ENCODE results near the gene ARID1B. TPM values are rescaled to one million over a fixed set of nuclear protein-coding genes. Genes with fewer than 3 reads are reported as not detected.

Gene ARID1B
- total and polyA plus RNA-seq, 4 donors, result 7.0 to 49.0 (median 24.2) TPM

DNA sequence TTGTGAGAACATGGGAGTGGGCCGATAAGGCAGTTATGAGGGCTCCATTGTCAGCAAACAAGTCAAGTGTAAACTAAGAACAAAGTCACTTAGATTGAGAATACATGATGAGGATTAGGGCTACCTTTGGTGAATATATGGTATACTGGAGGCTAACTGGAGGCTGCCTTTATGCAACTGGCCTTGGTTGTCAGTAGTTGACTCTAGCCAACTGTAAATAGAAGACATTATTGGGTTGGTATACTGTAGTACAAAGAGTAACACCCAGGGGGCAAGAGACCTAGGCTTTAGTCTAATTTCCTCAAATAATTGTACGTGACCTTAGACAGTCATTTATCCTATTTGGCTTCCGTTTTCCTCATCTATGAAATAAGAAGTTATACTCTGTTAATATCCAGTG is 235.2 kb downstream of the ARID1B start:
- no peak overlapping the region for H3K4me3 ChIP-seq (ENCODE audit: low read depth in 1 of 3, low read length in 3 of 3)
- 95% methylated on average over 3 of the region's 3 CpGs for WGBS
- peaks cover 1 to 8% (median 4%) of the 10 kb centered on the region in 4 donors for H3K4me1 ChIP-seq (ENCODE audit: control insufficient read depth in 4 of 4, insufficient read depth in 4 of 4, low read length in 3 of 4)
- no peak for DNase-seq (ENCODE audit: low spot score)
- H3K27ac ChIP-seq (ENCODE audit: low read depth in 1 of 2, low read length in 2 of 2), result no peak overlapping the region
- H3K9ac ChIP-seq (ENCODE audit: low read depth in 1 of 2, low read length in 2 of 2), result no peak overlapping the region
- TF ChIP-seq RAD21 (IDR thresholded peaks at IDR 0.05), result no peak
- TF ChIP-seq, protein P1, sequence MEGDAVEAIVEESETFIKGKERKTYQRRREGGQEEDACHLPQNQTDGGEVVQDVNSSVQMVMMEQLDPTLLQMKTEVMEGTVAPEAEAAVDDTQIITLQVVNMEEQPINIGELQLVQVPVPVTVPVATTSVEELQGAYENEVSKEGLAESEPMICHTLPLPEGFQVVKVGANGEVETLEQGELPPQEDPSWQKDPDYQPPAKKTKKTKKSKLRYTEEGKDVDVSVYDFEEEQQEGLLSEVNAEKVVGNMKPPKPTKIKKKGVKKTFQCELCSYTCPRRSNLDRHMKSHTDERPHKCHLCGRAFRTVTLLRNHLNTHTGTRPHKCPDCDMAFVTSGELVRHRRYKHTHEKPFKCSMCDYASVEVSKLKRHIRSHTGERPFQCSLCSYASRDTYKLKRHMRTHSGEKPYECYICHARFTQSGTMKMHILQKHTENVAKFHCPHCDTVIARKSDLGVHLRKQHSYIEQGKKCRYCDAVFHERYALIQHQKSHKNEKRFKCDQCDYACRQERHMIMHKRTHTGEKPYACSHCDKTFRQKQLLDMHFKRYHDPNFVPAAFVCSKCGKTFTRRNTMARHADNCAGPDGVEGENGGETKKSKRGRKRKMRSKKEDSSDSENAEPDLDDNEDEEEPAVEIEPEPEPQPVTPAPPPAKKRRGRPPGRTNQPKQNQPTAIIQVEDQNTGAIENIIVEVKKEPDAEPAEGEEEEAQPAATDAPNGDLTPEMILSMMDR (IDR thresholded peaks at IDR 0.05; ENCODE audit: low read depth, low read length, missing input control), result no peak
- TF ChIP-seq, protein P2, sequence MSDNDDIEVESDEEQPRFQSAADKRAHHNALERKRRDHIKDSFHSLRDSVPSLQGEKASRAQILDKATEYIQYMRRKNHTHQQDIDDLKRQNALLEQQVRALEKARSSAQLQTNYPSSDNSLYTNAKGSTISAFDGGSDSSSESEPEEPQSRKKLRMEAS (IDR thresholded peaks at IDR 0.05), result no peak
- TF ChIP-seq GABPA (IDR thresholded peaks at IDR 0.05 in 1 of 2, conservative IDR thresholded peaks at IDR 0.05 in 1 of 2), result no peak
- TF ChIP-seq, protein P3, sequence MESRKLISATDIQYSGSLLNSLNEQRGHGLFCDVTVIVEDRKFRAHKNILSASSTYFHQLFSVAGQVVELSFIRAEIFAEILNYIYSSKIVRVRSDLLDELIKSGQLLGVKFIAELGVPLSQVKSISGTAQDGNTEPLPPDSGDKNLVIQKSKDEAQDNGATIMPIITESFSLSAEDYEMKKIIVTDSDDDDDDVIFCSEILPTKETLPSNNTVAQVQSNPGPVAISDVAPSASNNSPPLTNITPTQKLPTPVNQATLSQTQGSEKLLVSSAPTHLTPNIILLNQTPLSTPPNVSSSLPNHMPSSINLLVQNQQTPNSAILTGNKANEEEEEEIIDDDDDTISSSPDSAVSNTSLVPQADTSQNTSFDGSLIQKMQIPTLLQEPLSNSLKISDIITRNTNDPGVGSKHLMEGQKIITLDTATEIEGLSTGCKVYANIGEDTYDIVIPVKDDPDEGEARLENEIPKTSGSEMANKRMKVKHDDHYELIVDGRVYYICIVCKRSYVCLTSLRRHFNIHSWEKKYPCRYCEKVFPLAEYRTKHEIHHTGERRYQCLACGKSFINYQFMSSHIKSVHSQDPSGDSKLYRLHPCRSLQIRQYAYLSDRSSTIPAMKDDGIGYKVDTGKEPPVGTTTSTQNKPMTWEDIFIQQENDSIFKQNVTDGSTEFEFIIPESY (IDR thresholded peaks at IDR 0.05), result no peak
- TF ChIP-seq FOXA2 (IDR thresholded peaks at IDR 0.05), result no peak
- TF ChIP-seq, protein P4, sequence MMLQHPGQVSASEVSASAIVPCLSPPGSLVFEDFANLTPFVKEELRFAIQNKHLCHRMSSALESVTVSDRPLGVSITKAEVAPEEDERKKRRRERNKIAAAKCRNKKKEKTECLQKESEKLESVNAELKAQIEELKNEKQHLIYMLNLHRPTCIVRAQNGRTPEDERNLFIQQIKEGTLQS (IDR thresholded peaks at IDR 0.05), result no peak
- no peak for TF ChIP-seq SP1 (IDR thresholded peaks at IDR 0.05)
- TF ChIP-seq JUND (IDR thresholded peaks at IDR 0.05), result no peak
- no peak for TF ChIP-seq NR2F2 (IDR thresholded peaks at IDR 0.05)
- H3K27me3 ChIP-seq (ENCODE audit: control insufficient read depth in 4 of 4, insufficient read depth in 4 of 4, low read length in 3 of 4), result no peaks in the 10 kb centered on the region
- H3K36me3 ChIP-seq (ENCODE audit: control insufficient read depth in 4 of 4, insufficient read depth in 3 of 4, low read depth in 1 of 4, low read length in 3 of 4), result no peaks in the 10 kb centered on the region
- H3K9me3 ChIP-seq (ENCODE audit: control insufficient read depth in 4 of 4, low read length in 3 of 4), result no peaks in the 10 kb centered on the region

DNA sequence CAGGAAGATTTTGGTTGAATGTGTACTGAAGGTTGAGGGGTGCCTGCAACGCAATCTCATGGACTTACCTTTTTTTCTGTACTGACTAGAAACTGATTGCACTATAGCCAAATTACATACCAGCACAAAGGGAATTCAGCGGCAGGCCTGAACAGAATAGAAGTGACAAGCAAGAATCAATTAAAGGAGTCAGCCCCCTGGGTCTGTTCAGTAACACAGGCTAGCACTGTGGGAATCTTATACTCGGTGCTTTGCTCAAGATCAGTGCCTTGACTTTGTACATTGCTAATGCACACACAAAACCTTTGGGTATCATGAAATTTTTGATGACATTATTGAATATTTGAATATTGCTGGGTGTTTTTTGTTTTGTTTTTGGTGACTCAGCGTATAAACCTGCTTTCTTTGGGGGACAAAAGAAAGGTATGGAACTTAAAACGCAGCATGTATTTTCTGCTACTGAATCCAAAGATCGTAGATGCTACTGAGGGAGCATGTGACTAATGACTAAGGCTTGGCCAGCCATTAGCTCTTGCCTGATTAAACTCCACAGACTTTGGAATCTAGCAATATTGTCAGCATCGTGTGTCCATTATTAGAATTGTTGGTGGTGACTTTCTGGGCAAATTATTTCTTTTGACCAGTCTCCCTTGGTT is 236.6 kb downstream of the ARID1B start:
- no peak for DNase-seq (ENCODE audit: low spot score)
- Histone ChIP-seq H3K27ac (ENCODE audit: low read depth in 1 of 2, low read length in 2 of 2) (no peak overlapping the region), H3K4me1 (ENCODE audit: control insufficient read depth in 4 of 4, insufficient read depth in 4 of 4, low read length in 3 of 4) (peaks cover 0 to 8% (median 4%) of the 10 kb centered on the region in 4 donors), H3K36me3 (ENCODE audit: control insufficient read depth in 4 of 4, insufficient read depth in 3 of 4, low read depth in 1 of 4, low read length in 3 of 4) (no peaks in the 10 kb centered on the region), H3K4me3 (ENCODE audit: low read depth in 1 of 3, low read length in 3 of 3) (no peak overlapping the region), H3K9ac (ENCODE audit: low read depth in 1 of 2, low read length in 2 of 2) (no peak overlapping the region), H3K27me3 (ENCODE audit: control insufficient read depth in 4 of 4, insufficient read depth in 4 of 4, low read length in 3 of 4) (no peaks in the 10 kb centered on the region), H3K9me3 (ENCODE audit: control insufficient read depth in 4 of 4, low read length in 3 of 4) (no peaks in the 10 kb centered on the region)
- WGBS, result 91% methylated on average over 7 of the region's 7 CpGs
- TF ChIP-seq, protein P2 (IDR thresholded peaks at IDR 0.05), result no peak
- TF ChIP-seq EGR1 (IDR thresholded peaks at IDR 0.05; ENCODE audit: low read depth in 2 of 2), result no peak
- no peak for TF ChIP-seq HNF4G (IDR thresholded peaks at IDR 0.05)
- TF ChIP-seq GABPA (IDR thresholded peaks at IDR 0.05 in 1 of 2, conservative IDR thresholded peaks at IDR 0.05 in 1 of 2), result no peak
- TF ChIP-seq RXRA (IDR thresholded peaks at IDR 0.05), result no peak
- TF ChIP-seq, protein P1 (IDR thresholded peaks at IDR 0.05; ENCODE audit: low read depth, low read length, missing input control), result no peak

Data from liver (tissue), 9 donors.